ENCODE measurements around the gene LHPP. TPM values are rescaled to one million over a fixed set of nuclear protein-coding genes. Genes with fewer than 3 reads are reported as not detected.
A peak's percentile ranks its signal among the peaks of the same experiment; 100 is the strongest.

LHPP gene
- total RNA-seq, 1 donor from 2014 or later, result 6.0 TPM

DNA sequence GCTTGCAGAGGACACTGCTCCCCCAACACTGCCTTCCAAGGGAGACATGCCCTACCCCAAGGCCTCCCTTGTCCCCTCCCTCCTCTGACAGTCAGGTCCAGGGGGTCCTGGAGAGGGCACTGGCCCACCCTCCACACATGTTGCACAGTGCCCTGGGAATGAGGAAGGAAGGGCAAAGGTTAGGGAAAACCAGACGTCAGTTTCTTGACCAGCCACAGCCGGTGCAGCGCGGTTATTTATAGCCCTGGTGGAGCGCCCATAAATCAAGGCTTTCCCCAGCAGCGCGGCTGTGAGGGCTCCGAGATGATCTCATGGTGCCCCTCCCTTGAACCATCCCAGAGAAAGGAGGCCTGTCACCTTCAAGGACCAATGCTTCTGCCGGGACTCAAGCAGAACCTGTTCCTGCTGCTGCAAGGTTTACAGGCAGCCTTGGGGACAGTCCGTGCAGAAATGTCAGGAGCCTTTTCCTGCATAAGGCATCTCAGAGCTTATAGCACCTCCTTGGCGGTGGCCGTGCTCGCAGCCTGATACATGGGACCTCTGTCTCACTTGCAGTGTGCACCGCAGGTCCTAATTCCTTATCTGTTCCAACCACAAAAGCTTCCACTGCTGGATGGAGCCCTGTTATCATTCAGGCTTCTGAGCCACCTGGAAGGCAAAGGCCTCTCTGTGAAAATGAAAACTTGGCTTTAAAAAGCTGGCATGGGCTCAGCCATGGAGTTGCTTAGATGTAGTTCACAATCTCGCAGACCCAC, 127.3 kb downstream of the LHPP start:
- H3K36me3 Mint-ChIP-seq (ENCODE audit: unreplicated experiment), result peaks cover 8% of the 10 kb centered on the region
- no peak overlapping the region for H3K4me3 Mint-ChIP-seq (ENCODE audit: unreplicated experiment)
- peaks cover 9% of the 10 kb centered on the region for H3K9me3 Mint-ChIP-seq (ENCODE audit: unreplicated experiment)
- TF ChIP-seq, protein P1, sequence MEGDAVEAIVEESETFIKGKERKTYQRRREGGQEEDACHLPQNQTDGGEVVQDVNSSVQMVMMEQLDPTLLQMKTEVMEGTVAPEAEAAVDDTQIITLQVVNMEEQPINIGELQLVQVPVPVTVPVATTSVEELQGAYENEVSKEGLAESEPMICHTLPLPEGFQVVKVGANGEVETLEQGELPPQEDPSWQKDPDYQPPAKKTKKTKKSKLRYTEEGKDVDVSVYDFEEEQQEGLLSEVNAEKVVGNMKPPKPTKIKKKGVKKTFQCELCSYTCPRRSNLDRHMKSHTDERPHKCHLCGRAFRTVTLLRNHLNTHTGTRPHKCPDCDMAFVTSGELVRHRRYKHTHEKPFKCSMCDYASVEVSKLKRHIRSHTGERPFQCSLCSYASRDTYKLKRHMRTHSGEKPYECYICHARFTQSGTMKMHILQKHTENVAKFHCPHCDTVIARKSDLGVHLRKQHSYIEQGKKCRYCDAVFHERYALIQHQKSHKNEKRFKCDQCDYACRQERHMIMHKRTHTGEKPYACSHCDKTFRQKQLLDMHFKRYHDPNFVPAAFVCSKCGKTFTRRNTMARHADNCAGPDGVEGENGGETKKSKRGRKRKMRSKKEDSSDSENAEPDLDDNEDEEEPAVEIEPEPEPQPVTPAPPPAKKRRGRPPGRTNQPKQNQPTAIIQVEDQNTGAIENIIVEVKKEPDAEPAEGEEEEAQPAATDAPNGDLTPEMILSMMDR (IDR thresholded peaks at IDR 0.05; ENCODE audit: partially characterized antibody, unreplicated experiment), result no peak
- DNase-seq, result peak; percentile 15
- no peak overlapping the region for H3K27ac Mint-ChIP-seq (ENCODE audit: unreplicated experiment)
- peaks cover 3% of the 10 kb centered on the region for H3K27me3 Mint-ChIP-seq (ENCODE audit: unreplicated experiment)
- no peaks in the 10 kb centered on the region for H3K4me1 Mint-ChIP-seq (ENCODE audit: low read depth, unreplicated experiment)

DNA sequence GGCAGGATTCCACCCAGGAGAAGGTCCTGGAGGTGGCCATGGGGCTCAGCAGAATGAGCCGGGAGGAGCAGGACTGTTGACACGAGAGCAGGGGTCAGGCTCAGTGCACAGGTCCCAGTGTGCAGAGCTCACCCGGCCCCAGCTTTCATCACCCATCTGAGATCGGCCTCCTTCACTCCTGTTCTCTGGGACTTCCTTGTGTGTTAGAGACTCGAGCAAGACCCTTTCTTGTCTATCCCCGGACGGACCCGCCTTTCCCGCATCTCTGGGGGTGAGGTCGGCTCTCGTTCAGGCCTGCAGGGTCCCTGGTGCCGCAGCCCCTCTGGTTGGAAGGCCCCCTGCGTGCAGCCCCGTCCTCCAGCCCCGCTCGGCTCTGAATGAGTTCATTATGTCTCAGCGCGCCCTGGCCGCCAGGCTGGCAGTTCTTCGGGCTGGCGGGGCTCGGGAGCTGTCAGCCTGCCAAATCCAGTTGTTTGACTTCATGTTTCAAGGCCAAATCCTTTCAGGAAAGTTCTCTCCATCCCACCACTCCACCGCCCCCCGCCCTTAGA, 127.9 kb downstream of the LHPP start:
- no peaks in the 10 kb centered on the region for H3K4me1 Mint-ChIP-seq (ENCODE audit: low read depth, unreplicated experiment)
- no peak overlapping the region for H3K4me3 Mint-ChIP-seq (ENCODE audit: unreplicated experiment)
- peaks cover 8% of the 10 kb centered on the region for H3K36me3 Mint-ChIP-seq (ENCODE audit: unreplicated experiment)
- peaks cover 3% of the 10 kb centered on the region for H3K27me3 Mint-ChIP-seq (ENCODE audit: unreplicated experiment)
- H3K27ac Mint-ChIP-seq (ENCODE audit: unreplicated experiment), result no peak overlapping the region
- TF ChIP-seq, protein P1 (IDR thresholded peaks at IDR 0.05; ENCODE audit: partially characterized antibody, unreplicated experiment), result no peak
- H3K9me3 Mint-ChIP-seq (ENCODE audit: unreplicated experiment), result peaks cover 12% of the 10 kb centered on the region
- DNase-seq, result peak; percentile 13

DNA sequence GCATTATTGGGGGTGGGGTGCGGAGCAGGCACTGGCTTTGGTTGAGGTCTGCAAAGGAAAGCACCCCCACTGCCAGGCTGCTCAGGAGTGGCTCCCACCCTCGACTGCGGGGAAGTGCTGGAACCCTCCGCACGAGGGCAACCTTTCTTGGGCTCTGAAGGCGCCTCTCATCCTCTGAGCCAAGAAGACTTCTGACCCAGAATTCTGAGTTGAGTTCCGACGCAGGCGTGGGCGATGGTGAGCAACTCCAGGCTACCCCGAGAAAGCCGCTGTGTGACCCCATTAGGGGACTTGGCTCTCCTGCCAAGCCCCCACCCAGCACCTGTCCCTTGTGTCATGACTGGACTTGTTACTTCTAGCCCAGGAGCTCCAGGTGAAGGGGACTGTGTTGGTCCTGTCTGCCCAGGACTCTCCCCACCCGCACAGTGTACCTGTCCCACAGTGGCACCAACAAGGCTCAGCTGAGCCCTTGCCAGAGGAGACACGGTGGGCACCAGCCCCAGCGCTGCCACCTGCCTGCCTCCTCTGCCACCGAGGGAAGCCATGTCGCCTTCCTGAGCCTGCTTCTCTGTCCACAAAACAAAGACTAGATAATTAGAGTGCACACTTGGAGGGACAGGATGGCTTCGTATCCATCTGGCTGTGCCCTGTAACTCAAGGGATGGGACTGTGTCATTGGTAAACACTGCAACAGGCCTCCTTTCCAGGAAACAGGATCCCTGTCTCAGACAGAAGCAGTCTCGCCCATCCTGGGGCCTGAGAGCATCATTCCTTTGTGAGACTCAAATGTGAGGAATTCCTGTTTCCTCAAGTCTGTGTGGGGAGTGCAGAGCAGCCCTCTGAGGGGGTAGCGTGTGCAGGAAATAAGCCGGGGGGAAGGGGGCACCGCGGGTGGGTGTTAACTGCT, 128.8 kb downstream of the LHPP start:
- TF ChIP-seq, protein P1 (IDR thresholded peaks at IDR 0.05; ENCODE audit: partially characterized antibody, unreplicated experiment), result no peak
- Mint-ChIP-seq H3K27me3 (ENCODE audit: unreplicated experiment) (peaks cover 3% of the 10 kb centered on the region), H3K4me3 (ENCODE audit: unreplicated experiment) (no peak overlapping the region), H3K36me3 (ENCODE audit: unreplicated experiment) (peaks cover 9% of the 10 kb centered on the region), H3K27ac (ENCODE audit: unreplicated experiment) (no peak overlapping the region), H3K9me3 (ENCODE audit: unreplicated experiment) (peaks cover 12% of the 10 kb centered on the region), H3K4me1 (ENCODE audit: low read depth, unreplicated experiment) (no peaks in the 10 kb centered on the region)
- peak; percentile 3 for DNase-seq

DNA sequence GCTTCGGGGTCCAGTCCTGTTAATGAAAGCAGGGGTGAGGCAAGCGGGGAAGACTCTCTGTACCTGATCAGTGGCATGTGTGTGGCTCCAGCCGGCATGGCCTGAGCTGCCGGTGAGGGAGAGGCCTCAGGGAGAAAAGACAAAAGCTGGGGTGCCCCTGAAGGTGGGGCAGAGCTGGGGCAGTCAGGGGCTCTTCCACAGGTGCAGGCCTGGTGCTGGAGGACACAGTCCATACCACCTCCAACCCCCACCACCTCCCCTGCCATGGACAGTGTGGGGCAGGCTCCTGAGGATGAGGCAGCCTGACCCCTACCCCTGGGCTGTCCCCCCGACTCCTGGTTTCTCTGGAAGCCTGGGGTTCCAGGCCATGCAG, 129.5 kb downstream of the LHPP start:
- DNase-seq, result peak; percentile 4
- Mint-ChIP-seq H3K27ac (ENCODE audit: unreplicated experiment) (no peak overlapping the region), H3K4me3 (ENCODE audit: unreplicated experiment) (no peak overlapping the region), H3K27me3 (ENCODE audit: unreplicated experiment) (peaks cover 3% of the 10 kb centered on the region), H3K4me1 (ENCODE audit: low read depth, unreplicated experiment) (no peaks in the 10 kb centered on the region), H3K36me3 (ENCODE audit: unreplicated experiment) (peaks cover 12% of the 10 kb centered on the region), H3K9me3 (ENCODE audit: unreplicated experiment) (peaks cover 14% of the 10 kb centered on the region)
- TF ChIP-seq, protein P1 (IDR thresholded peaks at IDR 0.05; ENCODE audit: partially characterized antibody, unreplicated experiment), result no peak
